Measurements from ENCODE around the gene MEI1. TPM values are rescaled to one million over a fixed set of nuclear protein-coding genes. Genes with fewer than 3 reads are reported as not detected.

MEI1 gene
- total and polyA plus RNA-seq, 2 of the 4 experiments (the other 2 are of a cell fraction) = 0.90 to 2.6 TPM

- ChIA-PET POLR2A (ENCODE audit: unreplicated experiment) (no interaction called here), CTCF (no interaction called here)
- H4K5ac ChIP-seq (ENCODE audit: low read depth, low read length) = no peak overlapping the region
- H3K4me2 ChIP-seq (ENCODE audit: low read depth, low read length) = no peak overlapping the region
- H2AFZ ChIP-seq (replicated peaks; ENCODE audit: low read length, poor library complexity) = no peak overlapping the region
- BruUV-seq (replicated peaks) = no TSS peak
- WGBS, 2 experiments (ENCODE audit: extremely low coverage in 2 of 2, insufficient read length in 1 of 2) = no CpG with 5 or more reads among the region's 3 CpGs
- no peak overlapping the region for H3K9ac ChIP-seq (ENCODE audit: low read depth, low read length)
- no peak overlapping the region for H2BK5ac ChIP-seq (ENCODE audit: low read depth, low read length, poor library complexity, severe bottlenecking)
- no peak overlapping the region for H3K18ac ChIP-seq (ENCODE audit: low read depth, low read length)
- peaks cover 11% of the 10 kb centered on the region for H4K20me1 ChIP-seq (ENCODE audit: insufficient read depth, low read length)
- H3K4me1 ChIP-seq (ENCODE audit: control insufficient read depth, insufficient read depth, low read length) = peaks cover 13% of the 10 kb centered on the region
- H2BK120ac ChIP-seq (ENCODE audit: low read depth, low read length) = no peak overlapping the region
- H3K9me3 ChIP-seq (ENCODE audit: control insufficient read depth, insufficient read depth, low read length) = no peaks in the 10 kb centered on the region
- no peak overlapping the region for H3K23ac ChIP-seq (ENCODE audit: low read depth, low read length)
- intact Hi-C loops (cut with micrococcal nuclease) (no loop called here), dilution Hi-C loops (cut with HindIII; ENCODE audit: low sequenced_read_pairs, unreplicated experiment) (no loop called here), in situ Hi-C loops (cut with MboI; ENCODE audit: low sequenced_read_pairs) (no loop called here)
- no peak overlapping the region for H3K4ac ChIP-seq (ENCODE audit: low read depth, low read length)
- TF ChIP-seq CEBPB (IDR thresholded peaks at IDR 0.05; ENCODE audit: low read depth, low read length) (no peak), MAFK (IDR thresholded peaks at IDR 0.05; ENCODE audit: low read depth, low read length) (no peak), CHD1 (IDR thresholded peaks at IDR 0.05; ENCODE audit: low read depth, low read length) (no peak), POLR2A (IDR thresholded peaks at IDR 0.05; ENCODE audit: low read depth, low read length) (no peak), RAD21 (IDR thresholded peaks at IDR 0.05; ENCODE audit: low read length) (no peak), MAZ (IDR thresholded peaks at IDR 0.05; ENCODE audit: borderline replicate concordance, low read depth, low read length) (no peak)
- H3K79me1 ChIP-seq (ENCODE audit: low read depth in 1 of 2, low read length in 2 of 2) = peaks cover 0 to 22% of the 10 kb centered on the region in 2 experiments; a peak in 2 of 4 replicates
- H2AK9ac ChIP-seq (replicated peaks; ENCODE audit: low read depth, low read length, poor library complexity) = no peak overlapping the region
- no peak overlapping the region for H2BK15ac ChIP-seq (ENCODE audit: low read depth, low read length)
- H3K36me3 ChIP-seq (ENCODE audit: control insufficient read depth, insufficient read depth, low read length) = peaks cover 22% of the 10 kb centered on the region
- no peak overlapping the region for H4K8ac ChIP-seq (ENCODE audit: low read depth in 2 of 2, low read length in 2 of 2)
- no peak overlapping the region for H3K56ac ChIP-seq (ENCODE audit: extremely low read depth, insufficient read depth, low read length)
- DNase-seq = no peak
- H3K14ac ChIP-seq (replicated peaks; ENCODE audit: low read depth, low read length) = no peak overlapping the region
- peaks cover 9% of the 10 kb centered on the region for H3K9me1 ChIP-seq (ENCODE audit: insufficient read depth, low read length)
- H3K27me3 ChIP-seq (ENCODE audit: control insufficient read depth, insufficient read depth, low read length) = no peaks in the 10 kb centered on the region
- H3K27ac ChIP-seq (ENCODE audit: insufficient read depth, low read length) = no peak overlapping the region
- no peak overlapping the region for H3K4me3 ChIP-seq (ENCODE audit: insufficient read depth, low read depth, low read length)
- ATAC-seq (ENCODE audit: low read depth) = no peak
- H2BK20ac ChIP-seq (ENCODE audit: low read depth, low read length) = no peak overlapping the region
- no peak overlapping the region for H4K91ac ChIP-seq (ENCODE audit: insufficient read depth, low read depth, low read length)
- no peak overlapping the region for H2AK5ac ChIP-seq (ENCODE audit: low read depth, low read length)
Observed at GRCh38 chr22:41664951-41665350, 34.4 kb upstream of the MEI1 start.
